Mesothelial cell of epicardium (in vitro differentiated cells): ENCODE measurements around the gene SIPA1L3. TPM values are rescaled to one million over a fixed set of nuclear protein-coding genes. Genes with fewer than 3 reads are reported as not detected.
A peak's percentile ranks its signal among the peaks of the same experiment; 100 is the strongest.

Experiments used
- DNase-seq, 2 experiments: peaks; one replicate each; pipeline ENCODE4 v3.0.0; 2021; ENCODE audit warnings: low spot score in 2 of 2; ENCODE audit not compliant: unreplicated experiment in 2 of 2
- H3K27ac Mint-ChIP-seq: 2 replicates; pipeline ENCODE4 v1.8.0; 2021; ENCODE audit warnings: mixed read lengths
- H3K27me3 Mint-ChIP-seq: 2 replicates; pipeline ENCODE4 v1.8.0; 2021; ENCODE audit warnings: low read depth, mixed read lengths
- H3K36me3 Mint-ChIP-seq: 2 replicates; pipeline ENCODE4 v1.8.0; 2021; ENCODE audit warnings: mixed read lengths
- H3K4me1 Mint-ChIP-seq: 2 replicates; pipeline ENCODE4 v1.8.0; 2021; ENCODE audit warnings: mixed read lengths
- H3K4me3 Mint-ChIP-seq: 2 replicates; pipeline ENCODE4 v1.8.0; 2021; ENCODE audit warnings: mild to moderate bottlenecking, moderate library complexity, mixed read lengths
- H3K9me3 Mint-ChIP-seq: 2 replicates; pipeline ENCODE4 v1.8.0; 2021; ENCODE audit warnings: mixed read lengths
- CTCF ChIP-seq: fragments of 200-600 bp; sonication (generic); IDR thresholded peaks from one replicate; pipeline ENCODE4 v1.5.0; 2021; ENCODE audit warnings: antibody characterized with exemption; ENCODE audit not compliant: unreplicated experiment
- total RNA-seq: library from RNA; stranded (reverse); gene quantifications from 3 replicates; pipeline ENCODE4 v1.2.1, GENCODE V29; 2021

SIPA1L3 gene
- total RNA-seq, 1 donor from 2014 or later, result 58.2 TPM

GRCh38 chr19:37975596-37976515 is 68.8 kb downstream of the SIPA1L3 start:
- Mint-ChIP-seq H3K4me3 (no peak overlapping the region), H3K27ac (peak overlapping the region; percentile 21), H3K27me3 (no peaks in the 10 kb centered on the region), H3K4me1 (peaks cover 20% of the 10 kb centered on the region), H3K9me3 (peaks cover 15% of the 10 kb centered on the region), H3K36me3 (peaks cover 16% of the 10 kb centered on the region)
- DNase-seq, result no peak
- no peak for TF ChIP-seq CTCF

- TF ChIP-seq CTCF, result no peak
- DNase-seq, result no peak
- H3K27ac Mint-ChIP-seq, result peak overlapping the region; percentile 92
- no peaks in the 10 kb centered on the region for H3K27me3 Mint-ChIP-seq
- no peak overlapping the region for H3K4me3 Mint-ChIP-seq
- peaks cover 5% of the 10 kb centered on the region for H3K36me3 Mint-ChIP-seq
- peaks cover 35% of the 10 kb centered on the region for H3K4me1 Mint-ChIP-seq
- H3K9me3 Mint-ChIP-seq, result peaks cover 3% of the 10 kb centered on the region
Observed at GRCh38 chr19:37977391-37977790, 70.4 kb downstream of the SIPA1L3 start.

- Mint-ChIP-seq H3K4me3 (no peak overlapping the region), H3K36me3 (peaks cover 5% of the 10 kb centered on the region), H3K27me3 (no peaks in the 10 kb centered on the region), H3K9me3 (no peaks in the 10 kb centered on the region), H3K4me1 (peaks cover 35% of the 10 kb centered on the region), H3K27ac (peak overlapping the region; percentile 92)
- no peak for DNase-seq
- no peak for TF ChIP-seq CTCF
Observed at GRCh38 chr19:37977992-37978391, 71.0 kb downstream of the SIPA1L3 start.

GRCh38 chr19:37979547-37980082 is 72.6 kb downstream of the SIPA1L3 start:
- H3K27me3 Mint-ChIP-seq, result no peaks in the 10 kb centered on the region
- no peak for TF ChIP-seq CTCF
- peak overlapping the region; percentile 7 for H3K4me3 Mint-ChIP-seq

GRCh38 chr19:37980419-37981170 is 73.6 kb downstream of the SIPA1L3 start:
- H3K27me3 Mint-ChIP-seq, result no peaks in the 10 kb centered on the region
- H3K4me1 Mint-ChIP-seq, result peaks cover 35% of the 10 kb centered on the region
- H3K4me3 Mint-ChIP-seq, result no peak overlapping the region
- TF ChIP-seq CTCF, result no peak
- H3K9me3 Mint-ChIP-seq, result no peaks in the 10 kb centered on the region
- no peak for DNase-seq
- peak overlapping the region; percentile 99 for H3K27ac Mint-ChIP-seq
- H3K36me3 Mint-ChIP-seq, result no peaks in the 10 kb centered on the region

More at GRCh38 chr19:37979547-37980082, 72.6 kb downstream of the SIPA1L3 start:
- H3K27ac Mint-ChIP-seq, result peak overlapping the region; percentile 99
- H3K36me3 Mint-ChIP-seq, result peaks cover 2% of the 10 kb centered on the region
- peaks cover 35% of the 10 kb centered on the region for H3K4me1 Mint-ChIP-seq
- no peaks in the 10 kb centered on the region for H3K9me3 Mint-ChIP-seq
- DNase-seq, result peak; percentile 48 to 61
